ENCODE data around the gene ESPNL. TPM values are rescaled to one million over a fixed set of nuclear protein-coding genes. Genes with fewer than 3 reads are reported as not detected.

Gene ESPNL
- polyA plus RNA-seq, 1 donor (not counting 4 experiments of a cell fraction or from before 2014, with no cell fraction given) = 0.16 TPM

- no peak for TF ChIP-seq EZH2 (IDR thresholded peaks at IDR 0.05; ENCODE audit: low read length)
- TF ChIP-seq, protein P1, sequence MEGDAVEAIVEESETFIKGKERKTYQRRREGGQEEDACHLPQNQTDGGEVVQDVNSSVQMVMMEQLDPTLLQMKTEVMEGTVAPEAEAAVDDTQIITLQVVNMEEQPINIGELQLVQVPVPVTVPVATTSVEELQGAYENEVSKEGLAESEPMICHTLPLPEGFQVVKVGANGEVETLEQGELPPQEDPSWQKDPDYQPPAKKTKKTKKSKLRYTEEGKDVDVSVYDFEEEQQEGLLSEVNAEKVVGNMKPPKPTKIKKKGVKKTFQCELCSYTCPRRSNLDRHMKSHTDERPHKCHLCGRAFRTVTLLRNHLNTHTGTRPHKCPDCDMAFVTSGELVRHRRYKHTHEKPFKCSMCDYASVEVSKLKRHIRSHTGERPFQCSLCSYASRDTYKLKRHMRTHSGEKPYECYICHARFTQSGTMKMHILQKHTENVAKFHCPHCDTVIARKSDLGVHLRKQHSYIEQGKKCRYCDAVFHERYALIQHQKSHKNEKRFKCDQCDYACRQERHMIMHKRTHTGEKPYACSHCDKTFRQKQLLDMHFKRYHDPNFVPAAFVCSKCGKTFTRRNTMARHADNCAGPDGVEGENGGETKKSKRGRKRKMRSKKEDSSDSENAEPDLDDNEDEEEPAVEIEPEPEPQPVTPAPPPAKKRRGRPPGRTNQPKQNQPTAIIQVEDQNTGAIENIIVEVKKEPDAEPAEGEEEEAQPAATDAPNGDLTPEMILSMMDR (optimal IDR thresholded peaks at IDR 0.05 in 1 of 3, IDR thresholded peaks at IDR 0.05 in 1 of 3, conservative IDR thresholded peaks at IDR 0.05 in 1 of 3; ENCODE audit: extremely low read depth in 1 of 3, insufficient read depth in 2 of 3, low read length in 3 of 3) = no peak
- dilution Hi-C loops (cut with MboI; ENCODE audit: extremely low pct_ligation_motif_present, low sequenced_read_pairs) = no loop called here
- H3K27me3 ChIP-seq (ENCODE audit: control insufficient read depth, extremely low read depth, insufficient read depth, low read length) = no peaks in the 10 kb centered on the region
- no peaks in the 10 kb centered on the region for H4K20me1 ChIP-seq (ENCODE audit: control insufficient read depth, extremely low read depth, insufficient read depth, low read length)
- no peak overlapping the region for H3K4me2 ChIP-seq (ENCODE audit: control insufficient read depth, extremely low read depth, insufficient read depth, low read depth, low read length)
- no peak for DNase-seq (ENCODE audit: low read depth, low spot score)
- H3K79me2 ChIP-seq (ENCODE audit: control insufficient read depth, insufficient read depth, low read length) = no peaks in the 10 kb centered on the region
- no peaks in the 10 kb centered on the region for H3K9me1 ChIP-seq (ENCODE audit: control insufficient read depth, extremely low read depth, insufficient read depth, low read length)
- H3K9ac ChIP-seq (ENCODE audit: control insufficient read depth, extremely low read depth, insufficient read depth, low read length) = no peak overlapping the region
- H3K36me3 ChIP-seq (ENCODE audit: control insufficient read depth in 2 of 2, extremely low read depth in 1 of 2, insufficient read depth in 2 of 2, low read length in 2 of 2) = no peaks in the 10 kb centered on the region
- H3K27ac ChIP-seq (ENCODE audit: control insufficient read depth, insufficient read depth, low read length) = no peak overlapping the region
- no peak overlapping the region for H3K4me3 ChIP-seq (ENCODE audit: control insufficient read depth in 2 of 3, extremely low read depth in 1 of 3, insufficient read depth in 2 of 3, low read depth in 1 of 3, low read length in 3 of 3)
- FAIRE-seq = no peak
- peaks cover 5% of the 10 kb centered on the region for H3K4me1 ChIP-seq (ENCODE audit: control insufficient read depth, extremely low read depth, insufficient read depth, low read length)
- H2AFZ ChIP-seq (ENCODE audit: control insufficient read depth, low read length) = no peak overlapping the region
- H3K9me3 ChIP-seq (ENCODE audit: control insufficient read depth, low read depth, low read length) = no peaks in the 10 kb centered on the region
Measured at GRCh38 chr2:238102865-238103264, 2.7 kb downstream of the ESPNL start.

DNA sequence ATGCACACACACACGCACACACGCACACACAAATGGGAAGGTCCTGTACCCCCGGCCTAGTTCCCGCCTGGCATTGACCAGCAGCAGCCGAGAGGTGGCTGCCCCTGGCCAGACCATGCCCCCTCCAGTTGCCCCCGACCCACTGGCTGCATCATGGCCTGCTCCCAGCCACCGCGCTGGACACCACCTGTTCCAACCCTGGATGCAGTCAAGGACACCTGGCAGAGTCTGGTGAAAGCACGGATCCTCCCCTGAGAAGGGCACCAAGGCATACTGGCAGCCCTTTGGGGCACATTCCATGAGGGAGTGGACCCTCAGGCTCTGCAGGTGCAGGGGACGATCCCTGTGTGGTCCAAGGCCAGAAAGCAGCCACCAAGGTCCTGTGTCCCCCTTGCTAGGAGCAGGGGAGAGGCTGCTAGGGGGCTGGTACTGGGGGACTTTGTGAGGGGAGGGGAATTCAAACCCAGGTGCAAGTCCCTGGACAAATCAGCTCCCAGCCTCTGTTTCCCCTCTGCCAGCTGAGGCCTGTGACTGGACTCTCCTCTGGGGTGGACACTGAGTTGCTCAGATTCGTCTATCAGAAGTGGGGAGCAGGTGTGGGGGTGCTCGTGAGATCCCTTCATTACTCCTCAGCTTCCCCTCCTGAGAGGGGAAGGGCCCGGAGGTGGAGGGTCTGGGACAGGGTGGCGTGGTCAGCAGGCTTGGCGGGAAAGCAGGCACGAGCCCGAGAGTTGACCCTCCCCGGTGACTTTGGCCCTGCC, 3.5 kb downstream of the ESPNL start:
- dilution Hi-C loops (cut with MboI; ENCODE audit: extremely low pct_ligation_motif_present, low sequenced_read_pairs) = no loop called here
- Histone ChIP-seq H3K9me3 (ENCODE audit: control insufficient read depth, low read depth, low read length) (no peaks in the 10 kb centered on the region), H4K20me1 (ENCODE audit: control insufficient read depth, extremely low read depth, insufficient read depth, low read length) (no peaks in the 10 kb centered on the region), H3K4me2 (ENCODE audit: control insufficient read depth, extremely low read depth, insufficient read depth, low read depth, low read length) (no peak overlapping the region), H3K9me1 (ENCODE audit: control insufficient read depth, extremely low read depth, insufficient read depth, low read length) (no peaks in the 10 kb centered on the region), H3K4me1 (ENCODE audit: control insufficient read depth, extremely low read depth, insufficient read depth, low read length) (peaks cover 3% of the 10 kb centered on the region), H3K36me3 (ENCODE audit: control insufficient read depth in 2 of 2, extremely low read depth in 1 of 2, insufficient read depth in 2 of 2, low read length in 2 of 2) (no peaks in the 10 kb centered on the region), H3K4me3 (ENCODE audit: control insufficient read depth in 2 of 3, extremely low read depth in 1 of 3, insufficient read depth in 2 of 3, low read depth in 1 of 3, low read length in 3 of 3) (no peak overlapping the region), H3K79me2 (ENCODE audit: control insufficient read depth, insufficient read depth, low read length) (no peaks in the 10 kb centered on the region), H2AFZ (ENCODE audit: control insufficient read depth, low read length) (no peak overlapping the region), H3K27ac (ENCODE audit: control insufficient read depth, insufficient read depth, low read length) (no peak overlapping the region), H3K27me3 (ENCODE audit: control insufficient read depth, extremely low read depth, insufficient read depth, low read length) (no peaks in the 10 kb centered on the region), H3K9ac (ENCODE audit: control insufficient read depth, extremely low read depth, insufficient read depth, low read length) (no peak overlapping the region)
- no peak for TF ChIP-seq EZH2 (IDR thresholded peaks at IDR 0.05; ENCODE audit: low read length)
- TF ChIP-seq, protein P1 (optimal IDR thresholded peaks at IDR 0.05 in 1 of 3, IDR thresholded peaks at IDR 0.05 in 1 of 3, conservative IDR thresholded peaks at IDR 0.05 in 1 of 3; ENCODE audit: extremely low read depth in 1 of 3, insufficient read depth in 2 of 3, low read length in 3 of 3) = no peak
- DNase-seq (ENCODE audit: low read depth, low spot score) (no peak), FAIRE-seq (no peak)
